D721Med (cell line): ENCODE results near the gene ELF1.
"Not testable (repeated sequence)": the region's sequence is repeated elsewhere in the genome, so short reads cannot be mapped to it uniquely, and the experiment has no call there.

Experiments
- DNase-seq: peaks from one replicate; pipeline ENCODE4 v3.0.0; 2011; ENCODE audit warnings: low spot score; ENCODE audit not compliant: insufficient read length
- FAIRE-seq: peaks from 2 replicates; lab custom pipeline; 2011; peaks lifted over from hg19 to GRCh38; lab: Jason Lieb, UNC
- TF ChIP-seq, protein P1 (sequence below): IDR thresholded peaks from 2 replicates; pipeline ENCODE4 v1.5.1; 2012; ENCODE audit warnings: mild to moderate bottlenecking, control low read depth; ENCODE audit not compliant: insufficient read depth; ENCODE audit errors: missing control alignments

The ELF1 gene

DNA sequence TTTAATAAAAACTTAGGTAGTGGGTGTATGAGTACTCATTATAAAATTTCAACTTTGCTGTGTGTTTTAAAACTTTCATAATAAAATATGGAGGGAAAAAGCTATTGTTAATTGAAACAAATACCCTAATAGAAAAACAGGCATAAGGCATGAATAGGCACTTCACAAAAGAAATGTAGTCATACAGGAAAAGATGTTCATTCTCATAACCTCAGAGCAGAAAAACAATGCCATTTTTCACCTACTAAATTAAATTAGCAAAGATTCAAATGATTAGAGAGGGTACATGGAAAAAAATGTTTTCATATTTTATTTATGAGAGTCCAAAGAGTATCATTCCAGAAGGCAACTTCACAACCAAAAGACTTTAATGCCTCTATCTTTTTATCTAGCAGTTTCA is 20.6 kb upstream of the ELF1 start:
- TF ChIP-seq, protein P1, sequence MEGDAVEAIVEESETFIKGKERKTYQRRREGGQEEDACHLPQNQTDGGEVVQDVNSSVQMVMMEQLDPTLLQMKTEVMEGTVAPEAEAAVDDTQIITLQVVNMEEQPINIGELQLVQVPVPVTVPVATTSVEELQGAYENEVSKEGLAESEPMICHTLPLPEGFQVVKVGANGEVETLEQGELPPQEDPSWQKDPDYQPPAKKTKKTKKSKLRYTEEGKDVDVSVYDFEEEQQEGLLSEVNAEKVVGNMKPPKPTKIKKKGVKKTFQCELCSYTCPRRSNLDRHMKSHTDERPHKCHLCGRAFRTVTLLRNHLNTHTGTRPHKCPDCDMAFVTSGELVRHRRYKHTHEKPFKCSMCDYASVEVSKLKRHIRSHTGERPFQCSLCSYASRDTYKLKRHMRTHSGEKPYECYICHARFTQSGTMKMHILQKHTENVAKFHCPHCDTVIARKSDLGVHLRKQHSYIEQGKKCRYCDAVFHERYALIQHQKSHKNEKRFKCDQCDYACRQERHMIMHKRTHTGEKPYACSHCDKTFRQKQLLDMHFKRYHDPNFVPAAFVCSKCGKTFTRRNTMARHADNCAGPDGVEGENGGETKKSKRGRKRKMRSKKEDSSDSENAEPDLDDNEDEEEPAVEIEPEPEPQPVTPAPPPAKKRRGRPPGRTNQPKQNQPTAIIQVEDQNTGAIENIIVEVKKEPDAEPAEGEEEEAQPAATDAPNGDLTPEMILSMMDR = no peak
- FAIRE-seq (no peak), DNase-seq (no peak)

DNA sequence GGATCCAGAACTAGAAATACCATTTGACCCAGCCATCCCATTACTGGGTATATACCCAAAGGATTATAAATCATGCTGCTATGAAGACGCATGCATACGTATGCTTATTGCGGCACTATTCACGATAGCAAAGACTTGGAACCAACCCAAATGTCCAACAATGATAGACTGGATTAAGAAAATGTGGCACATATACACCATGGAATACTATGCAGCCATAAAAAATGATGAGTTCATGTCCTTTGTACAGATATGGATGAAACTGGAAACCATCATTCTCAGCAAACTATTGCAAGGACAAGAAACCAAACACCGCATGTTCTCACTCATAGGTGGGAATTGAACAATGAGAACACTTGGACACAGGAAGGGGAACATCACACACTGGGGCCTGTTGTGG is 17.4 kb upstream of the ELF1 start:
- not testable (repeated sequence) for FAIRE-seq, DNase-seq

DNA sequence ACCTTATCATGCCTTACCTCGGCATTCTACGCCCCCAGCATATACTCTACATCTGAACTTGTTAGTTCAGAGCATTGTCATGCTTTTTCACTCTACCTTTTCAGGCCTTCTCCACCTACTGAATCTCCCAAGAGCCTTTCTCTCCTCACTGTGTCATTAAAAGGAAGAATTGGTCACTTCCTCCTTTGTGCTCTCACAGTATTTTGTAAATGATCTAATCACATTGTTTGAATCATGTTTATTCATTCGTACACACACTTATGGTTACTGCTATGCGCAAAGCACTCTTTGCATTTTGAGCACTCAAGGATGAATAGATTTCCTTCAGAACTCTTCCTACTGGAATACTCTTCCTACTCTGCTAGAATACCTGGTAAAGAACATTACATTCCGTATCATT is 15.8 kb upstream of the ELF1 start:
- FAIRE-seq (no peak), DNase-seq (no peak)
- TF ChIP-seq, protein P1 = no peak

DNA sequence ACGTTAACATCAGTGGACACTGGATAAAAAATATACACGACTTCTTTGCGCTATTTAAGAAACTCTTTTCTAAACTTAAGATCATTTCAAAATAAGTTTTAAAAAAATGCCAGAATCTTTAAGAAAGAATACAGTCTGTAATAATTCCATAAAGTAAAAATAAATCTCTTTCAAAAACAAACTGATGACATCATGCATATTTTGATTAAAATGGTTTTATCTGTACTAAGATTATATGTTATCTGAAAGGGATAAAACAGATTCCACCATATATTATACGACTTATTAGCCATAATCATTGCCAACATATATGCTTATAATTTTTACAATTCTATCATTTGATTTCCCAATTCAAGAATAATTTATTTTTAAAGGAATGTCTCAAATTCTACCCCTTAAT is 15.3 kb upstream of the ELF1 start:
- FAIRE-seq = no peak

DNA sequence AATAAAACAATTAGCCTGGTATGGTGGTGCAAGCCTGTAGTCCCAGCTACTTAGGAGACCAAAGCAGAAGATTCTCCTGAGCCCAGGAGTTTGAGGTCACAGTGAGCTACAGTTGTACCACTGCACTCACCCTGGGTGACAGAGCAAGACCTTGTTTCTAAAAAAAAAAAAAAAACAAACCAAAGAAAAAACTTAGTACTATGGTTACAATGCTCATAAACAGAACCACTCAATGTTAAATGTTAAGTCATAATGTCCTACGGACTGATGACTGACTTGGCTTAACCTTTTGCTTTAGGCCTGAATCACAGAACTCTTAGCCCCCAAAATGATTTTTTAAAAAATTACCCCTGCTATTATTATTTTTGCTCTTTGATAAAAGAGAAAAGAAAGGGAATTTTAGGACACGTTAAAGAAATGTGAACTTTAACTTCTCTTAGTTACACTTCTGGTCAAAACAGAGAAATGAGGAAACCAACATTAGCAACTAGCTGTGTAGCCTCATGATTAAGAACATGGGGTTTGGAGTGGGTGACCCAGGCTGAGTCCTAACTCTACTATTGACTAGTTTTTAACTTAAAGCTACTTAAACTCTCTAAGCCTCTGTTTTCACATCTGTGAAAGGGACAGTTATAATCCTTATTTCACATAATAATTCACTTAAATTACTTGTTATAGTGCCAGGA is 13.7 kb upstream of the ELF1 start:
- TF ChIP-seq, protein P1 = no peak
- no peak for DNase-seq
- no peak for FAIRE-seq

More for the DNA sequence above, 15.3 kb upstream of the ELF1 start:
- TF ChIP-seq, protein P1 = no peak
- no peak for DNase-seq

DNA sequence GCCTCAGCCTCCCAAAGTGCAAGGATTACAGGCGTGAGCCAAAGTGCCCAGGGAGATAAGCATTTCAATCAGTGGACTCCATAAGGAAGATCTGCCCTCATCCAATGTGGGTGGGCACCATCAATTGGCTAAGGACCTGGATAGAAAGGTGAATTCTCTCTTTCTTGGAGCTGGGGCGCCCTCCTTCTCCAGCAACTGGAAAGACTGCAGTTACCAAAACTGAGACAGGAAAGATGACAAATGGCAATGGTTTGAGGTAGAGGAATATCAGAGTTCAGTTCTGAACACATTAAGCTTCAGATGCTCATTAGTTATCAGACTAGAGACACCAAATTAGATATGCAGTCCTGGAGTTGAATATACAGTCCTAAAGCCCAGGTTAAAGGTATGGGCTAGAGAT is 10.5 kb upstream of the ELF1 start:
- TF ChIP-seq, protein P1 = no peak
- DNase-seq = no peak
- FAIRE-seq = no peak

DNA sequence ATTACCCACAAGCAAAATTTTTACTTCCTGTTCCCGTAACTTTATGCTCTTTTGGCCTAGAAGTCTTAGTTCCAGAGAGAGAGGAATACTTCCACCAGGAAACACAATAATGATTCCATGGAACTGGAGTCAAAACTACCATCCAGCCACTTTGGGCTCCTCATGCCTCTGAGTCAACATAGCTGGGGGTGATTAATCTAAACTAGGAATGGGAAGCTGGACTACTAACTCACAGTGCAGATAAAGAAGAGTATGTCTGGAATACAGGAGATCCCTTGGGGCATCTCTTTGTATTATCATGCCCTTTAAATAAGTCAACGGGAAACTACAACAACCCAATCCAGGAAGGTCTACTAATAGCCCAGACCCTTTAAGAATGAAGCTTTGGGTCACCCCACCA is 8.9 kb upstream of the ELF1 start:
- no peak for DNase-seq
- FAIRE-seq = no peak
- TF ChIP-seq, protein P1 = no peak
